ENCODE results near the gene MEIOSIN. TPM values are rescaled to one million over a fixed set of nuclear protein-coding genes. Genes with fewer than 3 reads are reported as not detected.

The MEIOSIN gene
- total RNA-seq, 2 donors from 2014 or later: not detected

GRCh38 chr19:45790942-45791341 is 57.7 kb downstream of the MEIOSIN start:
- TF ChIP-seq CTCF (IDR thresholded peaks at IDR 0.05): no peak
- Histone ChIP-seq H3K9me3 (no peaks in the 10 kb centered on the region), H3K27me3 (replicated peaks; ENCODE audit: insufficient read depth) (no peaks in the 10 kb centered on the region), H3K27ac (no peak overlapping the region), H3K4me3 (no peak overlapping the region), H3K4me1 (ENCODE audit: control insufficient read depth in 1 of 2, low read depth in 2 of 2) (peaks cover 17 to 18% of the 10 kb centered on the region in 2 donors), H3K36me3 (peaks cover 31% of the 10 kb centered on the region)
- no peak for ATAC-seq (ENCODE audit: insufficient number of reproducible peaks, low FRiP score, low read depth)
- DNase-seq (ENCODE audit: low spot score): no peak

- H3K9me3 ChIP-seq: no peaks in the 10 kb centered on the region
- H3K4me3 ChIP-seq: peak overlapping the region; percentile 89
- H3K27me3 ChIP-seq (replicated peaks; ENCODE audit: insufficient read depth): no peaks in the 10 kb centered on the region
- H3K36me3 ChIP-seq: peaks cover 30% of the 10 kb centered on the region
- DNase-seq (ENCODE audit: low spot score) (no peak), ATAC-seq (ENCODE audit: insufficient number of reproducible peaks, low FRiP score, low read depth) (no peak)
- H3K27ac ChIP-seq: peak overlapping the region; percentile 65 to 67
- H3K4me1 ChIP-seq (ENCODE audit: control insufficient read depth in 1 of 2, low read depth in 2 of 2): peaks cover 17 to 18% of the 10 kb centered on the region in 2 donors
- no peak for TF ChIP-seq CTCF (IDR thresholded peaks at IDR 0.05)
These were observed 58.7 kb downstream of the MEIOSIN start for GRCh38 chr19:45791744-45792469.

GRCh38 chr19:45792470-45793177 is 59.4 kb downstream of the MEIOSIN start, which contains the start of gene DMWD:
Gene DMWD, minus strand, starts transcription at chr19:45792845. Its CDS starts 89 bp downstream, at chr19:45792756.
- DNase-seq (ENCODE audit: low spot score) (peak; percentile 98), ATAC-seq (ENCODE audit: insufficient number of reproducible peaks, low FRiP score, low read depth) (peak; percentile 87)
- peak within 1 kb of the TSS; percentile 65 to 67 for H3K27ac ChIP-seq
- TF ChIP-seq CTCF (IDR thresholded peaks at IDR 0.05): no peak
- H3K4me1 ChIP-seq (ENCODE audit: control insufficient read depth in 1 of 2, low read depth in 2 of 2): peaks cover 17 to 18% of the 10 kb centered on the region in 2 donors
- peak within 1 kb of the TSS; percentile 89 for H3K4me3 ChIP-seq
- H3K9me3 ChIP-seq: no peaks in the 10 kb centered on the region
- peaks cover 23% of the 10 kb centered on the region for H3K36me3 ChIP-seq
- no peaks in the 10 kb centered on the region for H3K27me3 ChIP-seq (replicated peaks; ENCODE audit: insufficient read depth)

- peaks cover 18% of the 10 kb centered on the region for H3K36me3 ChIP-seq
- no peaks in the 10 kb centered on the region for H3K27me3 ChIP-seq (replicated peaks; ENCODE audit: insufficient read depth)
- no peak for ATAC-seq (ENCODE audit: insufficient number of reproducible peaks, low FRiP score, low read depth)
- TF ChIP-seq CTCF (IDR thresholded peaks at IDR 0.05): no peak
- no peaks in the 10 kb centered on the region for H3K9me3 ChIP-seq
- peak overlapping the region in 1 of 2 donors; percentile 41 for H3K27ac ChIP-seq
- no peak for DNase-seq (ENCODE audit: low spot score)
- H3K4me3 ChIP-seq: peak overlapping the region; percentile 89
- peaks cover 17 to 18% of the 10 kb centered on the region in 2 donors for H3K4me1 ChIP-seq (ENCODE audit: control insufficient read depth in 1 of 2, low read depth in 2 of 2)
These were observed 59.9 kb downstream of the MEIOSIN start for GRCh38 chr19:45793178-45793564.

- no peaks in the 10 kb centered on the region for H3K9me3 ChIP-seq
- TF ChIP-seq CTCF (IDR thresholded peaks at IDR 0.05): no peak
- no peaks in the 10 kb centered on the region for H3K27me3 ChIP-seq (replicated peaks; ENCODE audit: insufficient read depth)
- peaks cover 17 to 24% of the 10 kb centered on the region in 2 donors for H3K4me1 ChIP-seq (ENCODE audit: control insufficient read depth in 1 of 2, low read depth in 2 of 2)
- no peak for DNase-seq (ENCODE audit: low spot score)
- H3K36me3 ChIP-seq: peaks cover 11% of the 10 kb centered on the region
- H3K27ac ChIP-seq: no peak overlapping the region
- no peak overlapping the region for H3K4me3 ChIP-seq
- ATAC-seq (ENCODE audit: insufficient number of reproducible peaks, low FRiP score, low read depth): no peak
These were observed 60.6 kb downstream of the MEIOSIN start for GRCh38 chr19:45793876-45794275.
